ENCODE data around the gene MOB3A. TPM values are rescaled to one million over a fixed set of nuclear protein-coding genes. Genes with fewer than 3 reads are reported as not detected.

The MOB3A gene
- 20.8 TPM for polyA plus RNA-seq
- long read RNA-seq, donor 1, partial matches to known transcripts, result 0 of 4 reads
- long read RNA-seq, donor 1, other reads (novel, unspliced or antisense), result 0 of 4 reads
- long read RNA-seq, donor 2, transcript MOB3A-201 (5 exons, 3,391 nt), result major isoform, 9 of 12 reads
- long read RNA-seq, donor 2, partial matches to known transcripts, result 0 of 12 reads
- long read RNA-seq, donor 2, other reads (novel, unspliced or antisense), result 0 of 12 reads
- long read RNA-seq, donor 3, result 0 reads
- long read RNA-seq, donor 4, result 0 reads
- long read RNA-seq, donor 5, partial matches to known transcripts, result 0 of 3 reads
- long read RNA-seq, donor 5, other reads (novel, unspliced or antisense), result 0 of 3 reads
- long read RNA-seq, donor 6, partial matches to known transcripts, result 0 of 6 reads
- long read RNA-seq, donor 6, other reads (novel, unspliced or antisense), result 0 of 6 reads
- long read RNA-seq, donor 7, partial matches to known transcripts, result 0 of 3 reads
- long read RNA-seq, donor 7, other reads (novel, unspliced or antisense), result 0 of 3 reads
- long read RNA-seq, donor 8, partial matches to known transcripts, result 0 of 7 reads
- long read RNA-seq, donor 8, other reads (novel, unspliced or antisense), result 0 of 7 reads
- long read RNA-seq, donor 9, partial matches to known transcripts, result 0 of 6 reads
- long read RNA-seq, donor 9, other reads (novel, unspliced or antisense), result 0 of 6 reads
- long read RNA-seq, donor 10, transcript MOB3A-201 (5 exons, 3,391 nt), result major isoform, 5 of 5 reads
- long read RNA-seq, donor 10, partial matches to known transcripts, result 0 of 5 reads
- long read RNA-seq, donor 10, other reads (novel, unspliced or antisense), result 0 of 5 reads
- long read RNA-seq, donor 11, transcript MOB3A-201 (5 exons, 3,391 nt), result major isoform, 6 of 6 reads
- long read RNA-seq, donor 11, partial matches to known transcripts, result 0 of 6 reads
- long read RNA-seq, donor 11, other reads (novel, unspliced or antisense), result 0 of 6 reads

GRCh38 chr19:2096034-2096479, at the start of gene MOB3A:
MOB3A (minus strand) TSS chr19:2096326; CDS start chr19:2078560, 17,766 bp downstream.
- Histone ChIP-seq H3K4me3 (ENCODE audit: low read length) (peak within 1 kb of the TSS; percentile 86), H3K27ac (ENCODE audit: low read length) (peak within 1 kb of the TSS; percentile 97), H3K9me3 (ENCODE audit: control insufficient read depth, low read depth, low read length) (peaks cover 4% of the 10 kb centered on the region), H3K36me3 (ENCODE audit: control insufficient read depth, insufficient read depth, low read length) (peaks cover 16% of the 10 kb centered on the region), H3K4me1 (ENCODE audit: control insufficient read depth, insufficient read depth, low read length) (peaks cover 21% of the 10 kb centered on the region), H3K27me3 (ENCODE audit: control insufficient read depth, insufficient read depth, low read length) (no peaks in the 10 kb centered on the region)
- DNase-seq, result peak; percentile 91 to 97
- no CpG with 5 or more reads among the region's 56 CpGs for WGBS (ENCODE audit: insufficient coverage, low lambda C conversion rate)

DNA sequence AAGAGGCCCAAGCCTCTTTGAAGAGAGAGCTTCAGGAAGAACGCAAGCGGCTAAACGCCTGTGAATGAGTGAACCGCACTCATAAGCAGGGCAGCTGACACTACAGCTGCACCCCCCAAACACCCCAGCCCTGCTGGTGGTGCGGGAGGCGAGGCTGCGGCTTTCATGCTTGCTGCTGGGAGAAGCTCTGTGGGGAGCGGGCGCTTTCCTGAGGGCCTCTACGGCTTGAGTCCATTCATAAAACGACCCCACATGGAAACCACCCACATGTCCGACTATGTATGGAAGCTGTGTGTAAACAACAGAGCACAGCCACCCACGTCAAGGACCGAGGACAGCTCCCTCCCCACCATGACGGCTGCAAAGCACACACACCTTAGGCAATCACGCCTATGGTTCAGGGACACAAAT, 49.7 kb upstream of the MOB3A start:
- Histone ChIP-seq H3K27me3 (ENCODE audit: control insufficient read depth, insufficient read depth, low read length) (no peaks in the 10 kb centered on the region), H3K36me3 (ENCODE audit: control insufficient read depth, insufficient read depth, low read length) (peaks cover 26% of the 10 kb centered on the region), H3K4me1 (ENCODE audit: control insufficient read depth, insufficient read depth, low read length) (peaks cover 10% of the 10 kb centered on the region), H3K27ac (ENCODE audit: low read length) (no peak overlapping the region), H3K4me3 (ENCODE audit: low read length) (no peak overlapping the region), H3K9me3 (ENCODE audit: control insufficient read depth, low read depth, low read length) (no peaks in the 10 kb centered on the region)
- WGBS (ENCODE audit: insufficient coverage, low lambda C conversion rate), result no CpG with 5 or more reads among the region's 16 CpGs
- DNase-seq, result no peak

GRCh38 chr19:2144190-2144589, 48.1 kb upstream of the MOB3A start:
- H3K27ac ChIP-seq (ENCODE audit: low read length), result no peak overlapping the region
- no peak for DNase-seq
- no peaks in the 10 kb centered on the region for H3K27me3 ChIP-seq (ENCODE audit: control insufficient read depth, insufficient read depth, low read length)
- WGBS (ENCODE audit: insufficient coverage, low lambda C conversion rate), result no CpG with 5 or more reads among the region's 15 CpGs
- H3K4me1 ChIP-seq (ENCODE audit: control insufficient read depth, insufficient read depth, low read length), result no peaks in the 10 kb centered on the region
- peaks cover 40% of the 10 kb centered on the region for H3K36me3 ChIP-seq (ENCODE audit: control insufficient read depth, insufficient read depth, low read length)
- no peak overlapping the region for H3K4me3 ChIP-seq (ENCODE audit: low read length)
- H3K9me3 ChIP-seq (ENCODE audit: control insufficient read depth, low read depth, low read length), result no peaks in the 10 kb centered on the region

GRCh38 chr19:2142173-2142829, 46.2 kb upstream of the MOB3A start:
- no peaks in the 10 kb centered on the region for H3K4me1 ChIP-seq (ENCODE audit: control insufficient read depth, insufficient read depth, low read length)
- DNase-seq, result no peak
- H3K36me3 ChIP-seq (ENCODE audit: control insufficient read depth, insufficient read depth, low read length), result peaks cover 53% of the 10 kb centered on the region
- WGBS (ENCODE audit: insufficient coverage, low lambda C conversion rate), result no CpG with 5 or more reads among the region's 15 CpGs
- no peak overlapping the region for H3K4me3 ChIP-seq (ENCODE audit: low read length)
- no peaks in the 10 kb centered on the region for H3K27me3 ChIP-seq (ENCODE audit: control insufficient read depth, insufficient read depth, low read length)
- H3K27ac ChIP-seq (ENCODE audit: low read length), result no peak overlapping the region
- H3K9me3 ChIP-seq (ENCODE audit: control insufficient read depth, low read depth, low read length), result no peaks in the 10 kb centered on the region

DNA sequence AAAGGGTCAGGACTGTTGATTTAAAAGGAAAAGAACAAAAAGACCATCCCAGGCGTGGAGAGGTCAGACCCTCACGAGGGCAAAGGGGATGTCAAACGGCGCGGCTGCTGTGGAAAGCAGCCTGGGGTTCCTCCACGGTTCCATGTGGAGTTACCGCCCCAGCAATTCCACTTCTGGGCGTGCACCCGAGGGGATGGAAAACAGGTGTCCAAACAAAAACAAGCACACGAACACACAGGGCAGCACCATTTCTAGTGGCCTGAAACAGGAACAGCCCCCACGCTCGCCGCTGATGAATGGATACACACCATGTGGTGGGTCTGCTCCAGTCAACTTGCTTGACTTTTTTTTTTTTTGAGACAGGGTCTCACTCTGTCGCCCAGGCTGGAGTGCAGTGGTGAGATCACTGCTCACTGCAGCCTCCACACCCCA, 44.0 kb upstream of the MOB3A start:
- no peak overlapping the region for H3K4me3 ChIP-seq (ENCODE audit: low read length)
- peaks cover 2% of the 10 kb centered on the region for H3K9me3 ChIP-seq (ENCODE audit: control insufficient read depth, low read depth, low read length)
- DNase-seq, result no peak
- no peaks in the 10 kb centered on the region for H3K4me1 ChIP-seq (ENCODE audit: control insufficient read depth, insufficient read depth, low read length)
- no CpG with 5 or more reads among the region's 14 CpGs for WGBS (ENCODE audit: insufficient coverage, low lambda C conversion rate)
- no peaks in the 10 kb centered on the region for H3K27me3 ChIP-seq (ENCODE audit: control insufficient read depth, insufficient read depth, low read length)
- peaks cover 57% of the 10 kb centered on the region for H3K36me3 ChIP-seq (ENCODE audit: control insufficient read depth, insufficient read depth, low read length)
- no peak overlapping the region for H3K27ac ChIP-seq (ENCODE audit: low read length)

GRCh38 chr19:2139385-2140137, 43.4 kb upstream of the MOB3A start:
- Histone ChIP-seq H3K4me3 (ENCODE audit: low read length) (no peak overlapping the region), H3K27ac (ENCODE audit: low read length) (no peak overlapping the region), H3K27me3 (ENCODE audit: control insufficient read depth, insufficient read depth, low read length) (no peaks in the 10 kb centered on the region), H3K9me3 (ENCODE audit: control insufficient read depth, low read depth, low read length) (peaks cover 2% of the 10 kb centered on the region), H3K36me3 (ENCODE audit: control insufficient read depth, insufficient read depth, low read length) (peaks cover 53% of the 10 kb centered on the region), H3K4me1 (ENCODE audit: control insufficient read depth, insufficient read depth, low read length) (no peaks in the 10 kb centered on the region)
- DNase-seq, result no peak
- 100% methylated on average over 3 of the region's 22 CpGs for WGBS (ENCODE audit: insufficient coverage, low lambda C conversion rate)

- no peak for DNase-seq
- H3K4me3 ChIP-seq (ENCODE audit: low read length), result no peak overlapping the region
- H3K36me3 ChIP-seq (ENCODE audit: control insufficient read depth, insufficient read depth, low read length), result peaks cover 51% of the 10 kb centered on the region
- H3K27me3 ChIP-seq (ENCODE audit: control insufficient read depth, insufficient read depth, low read length), result no peaks in the 10 kb centered on the region
- peaks cover 2% of the 10 kb centered on the region for H3K9me3 ChIP-seq (ENCODE audit: control insufficient read depth, low read depth, low read length)
- no peaks in the 10 kb centered on the region for H3K4me1 ChIP-seq (ENCODE audit: control insufficient read depth, insufficient read depth, low read length)
- H3K27ac ChIP-seq (ENCODE audit: low read length), result no peak overlapping the region
- WGBS (ENCODE audit: insufficient coverage, low lambda C conversion rate), result no CpG with 5 or more reads among the region's 23 CpGs
These were observed 42.1 kb upstream of the MOB3A start for GRCh38 chr19:2138061-2138728.

GRCh38 chr19:2136796-2137195, 40.7 kb upstream of the MOB3A start:
- no peak for DNase-seq
- Histone ChIP-seq H3K9me3 (ENCODE audit: control insufficient read depth, low read depth, low read length) (peaks cover 2% of the 10 kb centered on the region), H3K27me3 (ENCODE audit: control insufficient read depth, insufficient read depth, low read length) (no peaks in the 10 kb centered on the region), H3K27ac (ENCODE audit: low read length) (no peak overlapping the region), H3K4me3 (ENCODE audit: low read length) (no peak overlapping the region), H3K4me1 (ENCODE audit: control insufficient read depth, insufficient read depth, low read length) (no peaks in the 10 kb centered on the region), H3K36me3 (ENCODE audit: control insufficient read depth, insufficient read depth, low read length) (peaks cover 65% of the 10 kb centered on the region)
- WGBS (ENCODE audit: insufficient coverage, low lambda C conversion rate), result no CpG with 5 or more reads among the region's 23 CpGs
